ENCODE results near the gene PROSER2. TPM values are rescaled to one million over a fixed set of nuclear protein-coding genes. Genes with fewer than 3 reads are reported as not detected.
A peak's percentile ranks its signal among the peaks of the same experiment; 100 is the strongest.

The PROSER2 gene
- total and polyA plus RNA-seq, 4 donors = 2.4 to 5.0 (median 4.0) TPM

DNA sequence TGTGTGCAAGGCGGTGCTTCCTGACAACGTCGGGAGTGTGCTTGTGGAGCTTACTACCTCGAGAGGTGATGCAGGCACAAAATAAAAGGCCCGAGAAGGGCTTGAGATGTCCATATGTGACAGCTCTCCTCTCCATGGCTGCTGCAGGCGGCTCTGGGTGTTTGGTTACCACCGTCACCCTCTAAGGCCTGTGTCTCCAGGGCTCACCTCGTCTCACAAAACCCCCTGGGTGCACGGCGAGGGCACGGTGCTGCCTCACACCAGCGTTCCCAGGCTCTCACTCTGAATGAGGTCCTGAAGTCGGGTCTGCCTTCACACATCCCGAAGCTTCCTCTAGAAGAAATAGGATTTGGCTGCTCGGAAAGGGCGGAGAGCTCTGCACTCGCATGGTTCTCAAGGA lies 32.9 kb downstream of the PROSER2 start:
- no peak overlapping the region for H3K27ac ChIP-seq (ENCODE audit: low read depth, low read length)
- H3K36me3 ChIP-seq (ENCODE audit: control insufficient read depth, insufficient read depth, low read length) = peaks cover 2% of the 10 kb centered on the region
- no peaks in the 10 kb centered on the region for H3K9me3 ChIP-seq (ENCODE audit: control insufficient read depth, insufficient read depth, low read length)
- no peaks in the 10 kb centered on the region for H3K4me1 ChIP-seq (ENCODE audit: control insufficient read depth, insufficient read depth, low read length)
- no peaks in the 10 kb centered on the region for H3K27me3 ChIP-seq (ENCODE audit: control insufficient read depth, insufficient read depth, low read length)
- WGBS (ENCODE audit: insufficient coverage) = 88% methylated on average over 17 of the region's 17 CpGs
- no peak overlapping the region for H3K4me3 ChIP-seq (ENCODE audit: low read depth, low read length)
- DNase-seq (ENCODE audit: low read depth in 4 of 6, low spot score in 6 of 6) = no peak

DNA sequence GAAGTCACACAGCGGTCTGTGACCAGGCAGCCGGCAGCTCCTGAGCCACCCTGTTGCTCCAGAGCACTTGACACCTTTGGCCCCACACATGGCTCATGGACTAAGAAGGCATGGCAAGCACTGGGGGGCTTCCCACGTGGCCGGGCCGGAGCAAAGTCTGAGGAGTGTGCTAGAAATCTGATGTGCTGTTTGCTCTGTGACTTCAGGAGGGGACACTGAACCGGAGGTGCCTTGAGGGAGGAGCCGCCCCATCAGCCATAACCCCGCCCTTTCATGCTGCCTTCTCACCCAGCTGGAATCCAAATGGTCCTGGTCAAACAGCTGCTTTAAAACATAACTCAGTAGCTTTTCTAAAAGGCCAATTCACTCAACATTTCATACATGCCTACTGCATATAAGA lies 33.5 kb downstream of the PROSER2 start:
- Histone ChIP-seq H3K27ac (ENCODE audit: low read depth, low read length) (no peak overlapping the region), H3K27me3 (ENCODE audit: control insufficient read depth, insufficient read depth, low read length) (no peaks in the 10 kb centered on the region), H3K36me3 (ENCODE audit: control insufficient read depth, insufficient read depth, low read length) (peaks cover 2% of the 10 kb centered on the region), H3K4me3 (ENCODE audit: low read depth, low read length) (no peak overlapping the region), H3K9me3 (ENCODE audit: control insufficient read depth, insufficient read depth, low read length) (no peaks in the 10 kb centered on the region), H3K4me1 (ENCODE audit: control insufficient read depth, insufficient read depth, low read length) (no peaks in the 10 kb centered on the region)
- 94% methylated on average over 2 of the region's 8 CpGs for WGBS (ENCODE audit: insufficient coverage)
- no peak for DNase-seq (ENCODE audit: low read depth in 4 of 6, low spot score in 6 of 6)

DNA sequence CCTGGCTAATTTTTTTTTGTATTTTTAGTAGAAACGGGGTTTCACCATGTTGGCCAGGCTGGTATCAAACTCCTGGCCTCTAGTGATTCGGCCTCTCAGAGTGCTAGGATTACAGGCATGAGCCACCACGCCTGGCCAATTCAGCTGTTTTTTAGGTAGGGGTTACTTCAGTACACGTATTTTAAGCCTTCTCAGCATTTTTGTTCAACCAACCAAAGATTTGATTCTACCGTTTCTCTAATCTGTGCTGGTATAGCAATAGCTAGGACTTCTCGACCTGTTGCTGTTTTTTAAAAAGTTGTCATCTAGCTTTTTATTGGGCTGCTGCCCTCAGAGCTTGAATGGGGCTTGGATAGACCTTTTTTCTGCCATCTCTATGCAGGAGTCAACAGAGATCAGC lies 34.9 kb downstream of the PROSER2 start:
- Histone ChIP-seq H3K9me3 (ENCODE audit: control insufficient read depth, insufficient read depth, low read length) (no peaks in the 10 kb centered on the region), H3K4me3 (ENCODE audit: low read depth, low read length) (no peak overlapping the region), H3K4me1 (ENCODE audit: control insufficient read depth, insufficient read depth, low read length) (no peaks in the 10 kb centered on the region), H3K36me3 (ENCODE audit: control insufficient read depth, insufficient read depth, low read length) (peaks cover 2% of the 10 kb centered on the region), H3K27me3 (ENCODE audit: control insufficient read depth, insufficient read depth, low read length) (no peaks in the 10 kb centered on the region), H3K27ac (ENCODE audit: low read depth, low read length) (no peak overlapping the region)
- DNase-seq (ENCODE audit: low read depth in 4 of 6, low spot score in 6 of 6) = no peak
- 92% methylated on average over 4 of the region's 6 CpGs for WGBS (ENCODE audit: insufficient coverage)

DNA sequence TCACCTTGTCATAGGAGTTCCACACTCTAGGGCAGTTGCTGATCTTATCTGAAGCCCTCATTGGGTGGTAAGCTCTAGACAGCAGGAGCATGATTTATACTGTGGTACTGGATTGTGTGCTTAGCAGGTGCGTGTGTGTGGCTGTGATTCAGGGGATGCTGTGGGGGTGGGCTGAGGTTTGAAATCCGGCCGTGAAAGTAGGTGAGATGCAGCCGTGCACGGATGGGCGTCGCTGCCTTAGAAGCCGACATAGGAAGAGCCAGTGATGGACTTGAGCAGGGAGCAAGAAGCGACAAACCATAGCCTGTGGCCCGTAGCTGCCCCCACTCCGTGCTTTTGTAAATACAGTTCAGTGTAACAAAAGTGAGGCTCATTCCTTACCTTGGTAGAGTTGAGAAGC lies 38.2 kb downstream of the PROSER2 start:
- Histone ChIP-seq H3K27ac (ENCODE audit: low read depth, low read length) (no peak overlapping the region), H3K9me3 (ENCODE audit: control insufficient read depth, insufficient read depth, low read length) (no peaks in the 10 kb centered on the region), H3K27me3 (ENCODE audit: control insufficient read depth, insufficient read depth, low read length) (no peaks in the 10 kb centered on the region), H3K4me1 (ENCODE audit: control insufficient read depth, insufficient read depth, low read length) (no peaks in the 10 kb centered on the region), H3K4me3 (ENCODE audit: low read depth, low read length) (no peak overlapping the region), H3K36me3 (ENCODE audit: control insufficient read depth, insufficient read depth, low read length) (peaks cover 2% of the 10 kb centered on the region)
- 90% methylated on average over 11 of the region's 11 CpGs for WGBS (ENCODE audit: insufficient coverage)
- no peak for DNase-seq (ENCODE audit: low read depth in 4 of 6, low spot score in 6 of 6)

DNA sequence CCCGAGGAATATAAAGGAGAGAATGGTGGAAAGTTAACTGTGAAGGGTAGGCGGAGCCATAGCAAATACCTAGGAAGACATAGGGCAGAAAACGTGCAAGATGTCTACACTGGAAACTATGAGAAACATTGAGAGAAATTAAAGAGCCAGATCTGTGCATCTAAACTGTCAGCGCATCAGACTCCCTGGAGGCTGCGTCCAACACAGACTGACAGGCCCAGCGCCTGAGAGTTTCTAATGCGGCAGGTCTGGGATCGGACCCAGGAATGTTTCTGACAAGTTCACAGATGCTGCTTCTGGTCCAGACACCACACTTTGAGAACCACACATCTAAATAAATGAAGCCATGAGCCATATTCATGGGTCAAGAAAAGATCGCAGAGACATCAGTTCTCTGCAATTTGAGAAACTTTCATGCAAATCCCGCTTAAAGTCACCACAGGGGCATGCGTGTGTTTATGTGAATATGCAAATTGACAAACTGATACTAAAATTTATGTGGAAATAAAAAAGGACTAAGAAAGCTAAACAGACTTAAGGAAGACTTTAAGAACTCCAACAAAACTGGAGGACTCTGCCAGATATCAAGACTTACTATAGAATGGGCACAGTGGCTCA lies 38.8 kb downstream of the PROSER2 start:
- DNase-seq (ENCODE audit: low read depth in 4 of 6, low spot score in 6 of 6) = peak in 1 of 6 donors; percentile 39
- 86% methylated on average over 7 of the region's 11 CpGs for WGBS (ENCODE audit: insufficient coverage)
- H3K4me3 ChIP-seq (ENCODE audit: low read depth, low read length) = no peak overlapping the region
- H3K9me3 ChIP-seq (ENCODE audit: control insufficient read depth, insufficient read depth, low read length) = no peaks in the 10 kb centered on the region
- H3K36me3 ChIP-seq (ENCODE audit: control insufficient read depth, insufficient read depth, low read length) = peaks cover 5% of the 10 kb centered on the region
- H3K27me3 ChIP-seq (ENCODE audit: control insufficient read depth, insufficient read depth, low read length) = no peaks in the 10 kb centered on the region
- H3K27ac ChIP-seq (ENCODE audit: low read depth, low read length) = no peak overlapping the region
- no peaks in the 10 kb centered on the region for H3K4me1 ChIP-seq (ENCODE audit: control insufficient read depth, insufficient read depth, low read length)

DNA sequence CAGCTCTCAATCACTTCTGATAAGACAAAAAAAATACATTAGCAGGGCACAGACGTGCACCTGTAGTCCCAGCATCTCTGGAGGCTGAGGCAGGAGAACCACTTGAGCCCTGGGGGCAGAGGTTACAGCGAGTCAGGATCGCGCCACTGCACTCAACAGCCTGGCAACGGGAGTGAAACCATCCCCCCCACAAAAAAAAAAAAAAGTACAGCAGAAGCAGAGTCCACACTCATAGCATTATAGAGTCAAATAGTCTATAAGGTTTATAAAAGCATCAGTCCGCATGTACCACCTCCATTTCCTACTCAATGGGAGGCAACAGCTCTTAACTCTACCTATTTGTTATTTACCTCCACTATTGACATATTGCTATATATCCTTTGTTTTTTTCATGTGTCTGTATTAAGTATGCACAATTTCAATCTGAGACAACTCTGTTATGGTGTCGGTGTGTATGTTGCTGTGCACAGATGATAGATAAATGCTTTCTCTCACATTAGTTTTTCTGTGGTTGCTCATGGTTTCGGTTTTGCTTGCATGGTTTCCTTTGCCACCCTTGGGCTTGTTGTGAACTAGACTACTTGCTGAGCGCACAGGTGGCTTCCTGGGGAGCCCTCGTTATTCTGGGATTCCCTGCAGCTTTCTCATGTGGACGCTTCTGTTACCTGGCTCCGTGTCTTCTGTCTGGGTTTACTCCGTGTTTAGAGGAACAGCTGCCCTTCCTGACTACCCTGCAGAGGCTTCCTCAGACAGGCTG lies 40.4 kb downstream of the PROSER2 start:
- Histone ChIP-seq H3K9me3 (ENCODE audit: control insufficient read depth, insufficient read depth, low read length) (no peaks in the 10 kb centered on the region), H3K27me3 (ENCODE audit: control insufficient read depth, insufficient read depth, low read length) (peaks cover 3% of the 10 kb centered on the region), H3K4me1 (ENCODE audit: control insufficient read depth, insufficient read depth, low read length) (no peaks in the 10 kb centered on the region), H3K36me3 (ENCODE audit: control insufficient read depth, insufficient read depth, low read length) (peaks cover 5% of the 10 kb centered on the region), H3K4me3 (ENCODE audit: low read depth, low read length) (no peak overlapping the region), H3K27ac (ENCODE audit: low read depth, low read length) (no peak overlapping the region)
- WGBS (ENCODE audit: insufficient coverage) = 82% methylated on average over 8 of the region's 13 CpGs
- no peak for DNase-seq (ENCODE audit: low read depth in 4 of 6, low spot score in 6 of 6)

DNA sequence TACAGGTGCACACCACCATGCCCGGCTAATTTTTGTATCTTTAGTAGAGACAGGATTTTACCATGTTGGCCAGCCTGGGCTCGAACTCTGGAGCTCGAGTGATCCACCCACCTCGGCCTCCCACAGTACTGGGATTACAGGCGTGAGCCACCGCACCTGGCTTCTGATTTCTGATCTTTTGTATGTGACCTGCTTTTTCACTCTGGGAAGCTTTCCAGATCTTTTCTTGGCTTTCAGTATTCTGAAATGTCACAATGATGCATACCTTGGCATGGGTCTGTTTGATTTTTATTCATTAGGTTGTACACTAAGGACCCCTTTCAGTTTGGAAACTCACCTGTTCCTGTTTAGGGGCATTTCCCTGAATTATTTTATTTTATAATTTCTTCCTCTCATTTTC lies 41.6 kb downstream of the PROSER2 start:
- Histone ChIP-seq H3K27me3 (ENCODE audit: control insufficient read depth, insufficient read depth, low read length) (peaks cover 11% of the 10 kb centered on the region), H3K36me3 (ENCODE audit: control insufficient read depth, insufficient read depth, low read length) (peaks cover 9% of the 10 kb centered on the region), H3K4me1 (ENCODE audit: control insufficient read depth, insufficient read depth, low read length) (peaks cover 7% of the 10 kb centered on the region), H3K9me3 (ENCODE audit: control insufficient read depth, insufficient read depth, low read length) (no peaks in the 10 kb centered on the region), H3K27ac (ENCODE audit: low read depth, low read length) (no peak overlapping the region), H3K4me3 (ENCODE audit: low read depth, low read length) (no peak overlapping the region)
- WGBS (ENCODE audit: insufficient coverage) = 100% methylated on average over 3 of the region's 6 CpGs
- no peak for DNase-seq (ENCODE audit: low read depth in 4 of 6, low spot score in 6 of 6)

DNA sequence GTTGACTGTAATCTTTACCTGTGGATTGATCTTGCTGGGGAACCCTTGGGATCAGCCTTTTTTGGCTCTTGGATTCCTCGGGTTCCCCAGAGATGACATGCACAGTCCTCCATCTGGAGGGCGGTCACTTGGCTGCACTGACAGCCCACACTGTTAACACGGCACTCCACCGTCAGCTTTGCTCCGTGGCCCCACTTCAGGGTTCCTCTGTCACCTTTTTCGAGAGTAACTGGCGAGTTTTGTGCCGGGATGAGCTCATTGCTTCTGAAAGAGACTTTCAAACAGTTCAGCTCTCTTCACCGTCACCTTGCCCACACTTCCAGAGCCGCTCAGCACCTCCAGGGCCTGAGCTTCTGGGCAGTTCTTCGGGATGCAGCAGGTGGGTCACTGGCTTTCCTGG lies 42.4 kb downstream of the PROSER2 start:
- Histone ChIP-seq H3K36me3 (ENCODE audit: control insufficient read depth, insufficient read depth, low read length) (peaks cover 9% of the 10 kb centered on the region), H3K9me3 (ENCODE audit: control insufficient read depth, insufficient read depth, low read length) (no peaks in the 10 kb centered on the region), H3K27ac (ENCODE audit: low read depth, low read length) (no peak overlapping the region), H3K4me3 (ENCODE audit: low read depth, low read length) (no peak overlapping the region), H3K4me1 (ENCODE audit: control insufficient read depth, insufficient read depth, low read length) (peaks cover 12% of the 10 kb centered on the region), H3K27me3 (ENCODE audit: control insufficient read depth, insufficient read depth, low read length) (peaks cover 15% of the 10 kb centered on the region)
- DNase-seq (ENCODE audit: low read depth in 4 of 6, low spot score in 6 of 6) = no peak
- 80% methylated on average over 11 of the region's 11 CpGs for WGBS (ENCODE audit: insufficient coverage)

DNA sequence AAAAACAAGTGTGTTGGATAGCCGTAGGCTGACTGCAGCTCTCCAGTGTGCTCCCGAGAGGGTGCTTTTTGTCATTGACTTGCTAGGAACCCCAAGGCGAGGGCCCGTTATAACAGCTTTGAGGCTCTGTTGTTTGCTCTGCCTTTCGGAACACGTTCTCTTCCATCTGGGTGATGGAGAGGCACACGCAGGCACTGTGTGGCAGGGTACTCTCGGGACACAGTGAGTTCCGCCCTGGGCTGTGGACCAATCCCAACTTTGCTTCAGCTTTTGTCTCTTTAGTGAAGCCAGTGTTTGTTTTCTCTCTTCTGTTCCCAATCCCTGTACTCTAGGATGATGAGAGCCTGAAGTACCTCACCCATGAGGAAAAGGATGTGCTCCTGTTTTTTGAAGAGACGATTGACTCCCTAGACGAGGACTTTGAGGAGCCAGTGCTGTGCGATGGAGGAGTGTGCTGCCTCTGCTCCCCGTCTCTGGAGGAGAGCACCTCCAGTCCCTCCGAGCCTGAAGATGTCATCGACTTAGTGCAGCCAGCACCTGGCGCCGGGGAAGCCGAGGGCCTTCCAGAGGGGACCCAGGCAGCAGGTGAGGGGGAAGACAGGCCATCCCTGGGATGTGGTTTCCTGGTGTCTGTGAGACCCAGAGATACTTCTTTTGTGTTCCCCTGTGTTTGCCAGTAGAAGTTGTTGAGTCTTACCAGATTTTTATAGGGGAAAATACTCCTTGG lies 43.2 kb downstream of the PROSER2 start:
- peaks cover 12% of the 10 kb centered on the region for H3K4me1 ChIP-seq (ENCODE audit: control insufficient read depth, insufficient read depth, low read length)
- H3K9me3 ChIP-seq (ENCODE audit: control insufficient read depth, insufficient read depth, low read length) = no peaks in the 10 kb centered on the region
- peaks cover 9% of the 10 kb centered on the region for H3K36me3 ChIP-seq (ENCODE audit: control insufficient read depth, insufficient read depth, low read length)
- H3K4me3 ChIP-seq (ENCODE audit: low read depth, low read length) = no peak overlapping the region
- peaks cover 20% of the 10 kb centered on the region for H3K27me3 ChIP-seq (ENCODE audit: control insufficient read depth, insufficient read depth, low read length)
- H3K27ac ChIP-seq (ENCODE audit: low read depth, low read length) = no peak overlapping the region
- 89% methylated on average over 18 of the region's 18 CpGs for WGBS (ENCODE audit: insufficient coverage)
- peak in 1 of 6 donors; percentile 21 for DNase-seq (ENCODE audit: low read depth in 4 of 6, low spot score in 6 of 6)
